Epidermal melanocyte (primary cell): ENCODE data around the gene CNOT3.

ENCODE experiments used
- DNase-seq: peaks from one replicate; pipeline ENCODE4 v3.0.0; 2011; ENCODE audit warnings: low spot score; ENCODE audit not compliant: insufficient read length

The CNOT3 gene

DNA sequence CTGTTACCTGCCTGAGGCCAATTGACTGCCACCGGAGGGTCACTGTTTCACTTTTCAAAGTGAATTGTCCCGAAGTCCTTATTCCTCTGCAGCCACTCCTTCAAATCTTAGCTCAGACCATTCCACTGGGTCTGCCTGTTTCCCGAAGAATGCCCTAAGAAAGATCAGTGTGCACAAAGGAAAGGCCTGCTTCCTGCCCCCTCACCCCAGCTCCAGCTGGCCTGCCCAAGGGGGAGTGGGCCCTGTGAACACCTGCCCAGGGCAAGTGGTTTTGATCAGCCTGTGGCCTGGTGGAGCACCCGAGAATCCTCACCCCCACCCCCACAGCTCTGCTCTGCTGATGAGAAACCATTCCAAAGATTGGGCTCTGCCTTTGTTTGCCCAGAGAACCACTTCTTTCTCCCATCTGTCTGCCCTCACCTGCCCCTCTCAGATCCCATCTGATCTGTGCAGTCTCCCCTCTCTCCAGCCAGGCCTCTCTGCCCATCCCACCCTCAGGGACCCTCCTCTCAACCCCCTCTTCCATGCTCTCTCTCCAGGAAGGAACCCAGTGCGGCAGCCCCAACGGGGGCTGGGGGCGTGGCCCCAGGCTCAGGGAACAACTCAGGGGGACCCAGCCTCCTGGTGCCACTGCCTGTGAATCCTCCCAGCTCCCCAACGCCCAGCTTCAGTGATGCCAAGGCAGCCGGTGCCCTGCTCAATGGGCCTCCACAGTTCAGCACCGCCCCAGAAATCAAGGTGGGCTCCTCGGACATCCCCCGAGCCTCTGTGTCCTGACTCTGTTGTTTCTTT is 11.7 kb downstream of the CNOT3 start:
- DNase-seq: no peak

DNA sequence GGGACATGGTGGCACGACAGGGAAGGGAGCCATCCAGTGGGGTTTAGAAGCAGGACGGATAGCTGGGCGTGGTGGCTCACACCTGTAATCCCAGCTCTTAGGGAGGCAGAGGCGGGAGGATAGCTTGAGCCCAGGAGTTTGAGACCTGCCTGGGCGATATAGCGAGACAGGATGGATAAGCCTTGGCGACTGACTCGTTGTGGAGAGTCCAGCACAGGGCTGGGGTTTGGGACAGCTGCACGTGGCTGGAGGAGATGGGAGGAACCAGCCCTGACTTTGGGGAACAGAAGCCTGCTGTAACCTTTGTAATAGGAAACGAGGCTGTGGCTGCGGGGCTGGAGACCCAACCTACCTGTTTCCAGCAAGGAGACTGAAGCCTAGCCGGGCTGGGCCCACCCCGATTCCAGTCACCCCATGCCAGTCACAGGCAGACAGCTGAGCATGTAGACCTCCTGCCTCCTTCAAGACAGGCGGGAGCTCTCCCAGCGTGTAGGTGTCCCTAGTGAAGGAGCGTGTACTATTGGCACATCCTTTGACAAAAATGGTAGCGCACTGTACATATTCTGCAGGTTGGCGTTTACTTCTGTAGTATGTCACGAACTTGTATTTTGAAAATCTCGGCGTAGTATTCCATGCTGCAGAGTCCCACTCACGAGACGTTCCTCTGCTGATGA is 13.9 kb downstream of the CNOT3 start:
- no peak for DNase-seq

DNA sequence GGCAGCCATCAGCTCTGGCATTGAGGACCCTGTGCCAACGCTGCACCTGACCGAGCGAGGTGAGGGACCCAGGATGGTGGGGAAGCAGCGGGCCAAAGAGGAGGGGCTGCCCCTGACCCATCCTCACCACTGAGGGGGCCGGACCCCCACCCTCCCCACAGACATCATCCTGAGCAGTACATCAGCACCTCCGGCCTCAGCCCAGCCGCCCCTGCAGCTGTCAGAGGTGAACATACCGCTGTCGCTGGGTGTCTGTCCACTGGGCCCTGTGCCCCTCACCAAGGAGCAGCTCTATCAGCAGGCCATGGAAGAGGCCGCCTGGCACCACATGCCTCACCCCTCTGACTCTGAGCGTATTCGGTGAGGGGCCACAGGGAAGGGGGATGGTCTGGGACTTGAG is 14.7 kb downstream of the CNOT3 start:
- no peak for DNase-seq

GRCh38 chr19:54152878-54153524 is 15.4 kb downstream of the CNOT3 start:
- no peak for DNase-seq

GRCh38 chr19:54153731-54154326 is 16.3 kb downstream of the CNOT3 start:
- no peak for DNase-seq

- DNase-seq: no peak
Measured at GRCh38 chr19:54154603-54155345, 17.2 kb downstream of the CNOT3 start.

DNA sequence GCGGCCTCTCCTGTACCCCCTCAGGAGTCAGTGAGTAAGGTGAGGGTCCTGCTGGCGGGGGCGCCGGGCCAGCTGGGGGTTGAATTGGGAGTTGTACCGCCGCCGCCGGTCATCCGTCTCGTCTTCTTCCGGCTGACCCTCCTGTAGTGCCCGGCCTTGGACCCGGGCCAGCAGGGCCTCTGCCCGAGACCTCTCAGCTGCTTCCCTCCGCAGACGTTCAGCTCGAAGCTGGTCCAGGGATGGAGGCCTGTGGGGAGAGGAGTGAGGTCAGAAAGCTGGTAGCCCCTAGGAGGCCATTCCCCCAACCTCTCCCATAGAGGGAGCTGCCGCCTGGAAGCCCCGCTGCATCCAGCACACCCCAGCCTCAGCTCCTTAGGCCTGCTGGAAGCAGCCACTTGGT is 18.1 kb downstream of the CNOT3 start:
- no peak for DNase-seq

- no peak for DNase-seq
Measured at GRCh38 chr19:54156490-54156889, 18.9 kb downstream of the CNOT3 start.

- DNase-seq: no peak
Measured at GRCh38 chr19:54156953-54157352, 19.4 kb downstream of the CNOT3 start.

- peak; percentile 43 for DNase-seq
Measured at GRCh38 chr19:54158812-54159351, 21.3 kb downstream of the CNOT3 start.

- DNase-seq: peak; percentile 100
Measured at GRCh38 chr19:54159352-54160181, 22.0 kb downstream of the CNOT3 start, which contains the start of gene LENG1. LENG1 (minus strand) TSS chr19:54159721; CDS start chr19:54159695, 26 bp downstream.

DNA sequence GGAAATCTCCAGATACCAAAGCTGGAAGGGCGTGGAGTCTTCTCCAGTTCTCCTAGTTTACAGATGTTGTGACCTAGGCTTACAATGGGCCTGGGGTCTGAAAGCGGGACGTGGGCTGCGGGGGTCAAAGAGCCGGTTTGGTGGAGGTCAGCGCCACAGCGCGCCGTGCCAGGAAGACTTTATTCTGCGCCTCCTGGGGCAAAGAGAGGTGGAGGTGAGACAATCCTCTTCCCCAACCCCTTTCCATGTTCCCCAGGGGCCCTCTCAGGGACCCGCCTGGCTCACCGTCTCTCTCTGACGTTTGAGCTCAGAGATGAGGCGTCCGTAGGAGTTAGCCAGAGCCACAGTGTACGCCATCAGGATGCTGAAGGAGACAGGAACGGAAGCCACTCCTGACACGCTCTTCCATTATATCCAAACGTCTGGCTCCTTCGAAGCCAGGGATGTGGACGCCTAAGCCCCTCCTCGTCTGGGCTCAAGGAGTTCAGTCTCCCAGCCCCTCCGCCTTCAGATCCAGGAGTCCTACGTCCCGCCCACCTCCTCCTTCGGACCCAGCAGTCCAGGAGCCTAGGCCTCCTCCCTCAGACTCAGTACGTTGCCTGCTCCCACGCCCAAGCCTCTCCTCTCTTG is 22.7 kb downstream of the CNOT3 start:
- no peak for DNase-seq

GRCh38 chr19:54160854-54161253 is 23.3 kb downstream of the CNOT3 start:
- DNase-seq: no peak

DNA sequence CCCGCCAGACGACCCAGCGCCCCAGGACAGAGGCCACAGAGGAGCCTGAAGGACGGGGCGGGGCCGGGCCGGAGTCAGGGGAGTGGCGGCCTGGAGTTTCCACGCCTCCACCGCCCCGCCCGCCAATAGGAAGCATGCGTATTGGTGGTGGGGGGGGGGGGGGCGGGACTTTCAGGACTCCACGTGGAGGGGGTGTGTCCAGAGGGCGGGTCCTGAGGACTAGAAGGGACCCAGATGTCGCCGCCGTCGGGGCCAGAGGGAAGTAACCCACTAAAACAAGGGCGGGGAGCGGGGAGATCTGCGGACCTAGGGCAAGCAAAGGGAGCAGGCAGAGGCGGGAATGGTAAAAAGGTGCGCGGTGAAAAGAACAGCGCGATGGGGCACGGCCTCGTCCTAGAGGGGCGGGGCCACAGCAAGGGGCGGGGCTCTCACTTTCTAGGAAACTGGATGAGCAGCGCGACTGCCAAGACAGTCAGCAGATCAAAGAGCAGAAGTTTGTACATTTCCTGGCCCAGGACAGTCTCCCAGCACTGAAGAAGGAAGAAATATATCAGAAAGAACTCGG is 24.8 kb downstream of the CNOT3 start:
- DNase-seq: peak; percentile 63

DNA sequence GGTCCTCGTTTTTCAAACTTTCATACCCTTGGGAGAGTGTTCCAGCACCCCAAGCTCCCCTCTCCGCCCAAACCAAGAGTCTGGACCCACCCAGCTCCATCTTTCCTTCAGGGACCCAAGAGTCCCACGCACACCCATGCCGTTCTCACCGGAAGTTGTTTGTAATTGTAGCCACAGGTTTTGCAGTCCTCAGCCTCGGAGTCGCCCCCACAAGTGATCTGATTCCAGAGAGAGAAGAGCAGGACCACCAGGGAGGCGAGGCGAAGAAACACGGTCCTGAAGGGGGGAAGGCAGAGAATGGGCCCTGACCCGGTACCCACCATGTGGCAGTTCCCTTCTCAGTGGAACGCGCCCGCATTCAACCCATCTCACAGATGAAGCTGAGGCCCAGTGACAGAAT is 25.3 kb downstream of the CNOT3 start:
- DNase-seq: no peak

- no peak for DNase-seq
Measured at GRCh38 chr19:54164369-54165068, 27.0 kb downstream of the CNOT3 start.

- DNase-seq: no peak
Measured at GRCh38 chr19:54165222-54165621, 27.7 kb downstream of the CNOT3 start.

DNA sequence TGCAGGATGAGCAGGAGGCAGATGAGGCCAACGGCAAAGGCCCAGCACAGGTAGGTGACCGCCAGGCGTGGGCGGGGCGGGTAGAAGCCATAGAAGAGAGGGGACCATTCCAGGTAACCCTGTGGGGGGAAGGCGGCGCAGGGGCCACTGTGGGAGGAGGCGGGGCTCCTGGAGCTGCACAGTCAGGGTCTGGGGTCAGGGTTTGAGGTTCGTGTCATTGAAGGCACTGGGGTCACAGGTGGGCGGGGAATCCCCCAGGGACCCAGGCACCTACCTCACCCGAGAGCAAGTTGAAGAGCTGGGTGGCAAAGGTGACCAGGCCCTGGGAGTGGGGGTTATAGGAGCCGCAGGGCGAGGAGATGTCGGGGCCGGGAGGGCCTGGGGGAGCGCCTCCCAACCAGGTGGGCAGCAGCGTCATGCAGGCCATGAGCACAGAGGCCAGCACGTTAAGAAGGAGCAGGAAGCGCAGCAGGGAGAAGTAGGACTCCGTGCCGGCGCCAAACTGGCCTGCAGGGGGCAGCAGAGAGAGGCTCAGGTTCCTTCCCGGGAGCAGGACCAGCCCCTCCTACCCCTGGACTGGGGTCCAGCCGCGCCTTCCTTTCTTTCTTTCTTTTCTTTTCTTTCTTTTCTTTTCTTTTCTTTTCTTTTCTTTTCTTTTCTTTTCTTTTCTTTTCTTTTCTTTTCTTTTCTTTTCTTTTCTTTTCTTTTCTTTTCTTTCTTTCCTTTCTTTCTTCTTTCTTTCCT is 30.8 kb downstream of the CNOT3 start:
- DNase-seq: peak; percentile 95
